Panc1 (cell line): Measurements from ENCODE around the gene HEXD. TPM values are rescaled to one million over a fixed set of nuclear protein-coding genes. Genes with fewer than 3 reads are reported as not detected.

Experiments
- ATAC-seq: fragments of 200-7000 bp; cut with Tn5 transposase; 2 replicates; pipeline ENCODE4 v1.9.1; 2020; ENCODE audit warnings: mild to moderate bottlenecking, moderate library complexity
- BruUV-seq: library from RNA; stranded (reverse); fragments of 400-500 nt; replicated peaks from 2 replicates; lab custom pipeline; 2021; lab: Mats Ljungman, UMichigan
- CTCF ChIA-PET: fragments of 300-600 bp; sonication (Branson Sonifier 250); formaldehyde crosslinking; loops from one replicate; lab custom pipeline; 2022; ENCODE audit warnings: antibody characterized with exemption; lab: Charles Lee
- POLR2A ChIA-PET: fragments of 300-600 bp; sonication (Branson Sonifier 250); formaldehyde crosslinking; loops from one replicate; lab custom pipeline; 2022; ENCODE audit warnings: antibody characterized with exemption; lab: Charles Lee
- DNase-seq: peaks from one replicate; pipeline ENCODE4 v3.0.0-alpha.2; 2010; ENCODE audit warnings: low read depth, low spot score
- H3K27ac ChIP-seq: 2 replicates; pipeline ENCODE4 v1.5.1; 2011; ENCODE audit warnings: mild to moderate bottlenecking, low read length, inconsistent platforms
- H3K27me3 ChIP-seq: fragments of 200-500 bp; sonication (Bioruptor generic); 2 replicates; pipeline ENCODE4 v1.6.0; 2014; ENCODE audit warnings: low read length, inconsistent platforms; ENCODE audit not compliant: control insufficient read depth, insufficient read depth
- H3K36me3 ChIP-seq: fragments of 200-500 bp; sonication (Bioruptor generic); 2 replicates; pipeline ENCODE4 v1.5.1; 2014; ENCODE audit warnings: inconsistent platforms, mild to moderate bottlenecking, low read length, moderate library complexity; ENCODE audit not compliant: control insufficient read depth, insufficient read depth
- H3K4me1 ChIP-seq: 2 replicates; pipeline ENCODE4 v1.5.1; 2011; ENCODE audit warnings: inconsistent platforms, mild to moderate bottlenecking, low read length, moderate library complexity; ENCODE audit not compliant: control insufficient read depth, insufficient read depth
- H3K4me3 ChIP-seq, 2 experiments: 2 replicates each; pipeline ENCODE4 v1.5.1; 2011 to 2012; ENCODE audit warnings: low read depth in 2 of 2, low read length in 2 of 2, mild to moderate bottlenecking in 2 of 2, inconsistent platforms in 1 of 2, moderate library complexity in 1 of 2
- H3K9me3 ChIP-seq: fragments of 200-500 bp; sonication (Bioruptor generic); 2 replicates; pipeline ENCODE4 v1.5.1; 2014; ENCODE audit warnings: low read depth, mild to moderate bottlenecking, inconsistent platforms, low read length, moderate library complexity; ENCODE audit not compliant: control insufficient read depth, insufficient read depth
- POLR2AphosphoS5 ChIP-seq: IDR thresholded peaks from 2 replicates; pipeline ENCODE4 v1.6.1; 2012; ENCODE audit warnings: mild to moderate bottlenecking, low read depth, low read length, moderate library complexity
- REST ChIP-seq, 2 experiments: IDR thresholded peaks; 2 replicates each; pipeline ENCODE4 v1.6.1; 2011 to 2012; ENCODE audit warnings: low read depth in 2 of 2, control low read depth in 1 of 2, low read length in 1 of 2, mild to moderate bottlenecking in 1 of 2, moderate library complexity in 1 of 2; ENCODE audit not compliant: insufficient read depth in 1 of 2
- SIN3A ChIP-seq: IDR thresholded peaks from 2 replicates; pipeline ENCODE4 v1.6.1; 2012; ENCODE audit warnings: low read depth, mild to moderate bottlenecking, low read length, moderate library complexity, borderline replicate concordance; ENCODE audit not compliant: insufficient read depth
- TCF7L2 ChIP-seq: IDR thresholded peaks from 2 replicates; pipeline ENCODE4 v1.6.1; 2011; ENCODE audit warnings: mild to moderate bottlenecking, low read depth, low read length, inconsistent platforms
- in situ Hi-C: cut with HindIII; loops from 2 replicates; pipeline ENCODE4 v1.10.0; 2016; ENCODE audit warnings: low sequenced_read_pairs, low pct_unique_long_range_greater_than_20kb
- intact Hi-C: fragments of 100-400 bp; cut with micrococcal nuclease; formaldehyde crosslinking; loops from one replicate; pipeline ENCODE4 v1.10.0; 2022; ENCODE audit not compliant: unreplicated experiment
- total RNA-seq: library from RNA; stranded (reverse); gene quantifications from one replicate; pipeline ENCODE4 v1.2.1, GENCODE V29; 2021; ENCODE audit not compliant: unreplicated experiment
- TF ChIP-seq, protein P1 (sequence below): fragments of 450-650 bp; IDR thresholded peaks from 2 replicates; pipeline ENCODE4 v1.5.1; 2017; ENCODE audit warnings: mild to moderate bottlenecking

HEXD gene
- total RNA-seq, 1 experiment from 2014 or later, result 25.6 TPM

DNA sequence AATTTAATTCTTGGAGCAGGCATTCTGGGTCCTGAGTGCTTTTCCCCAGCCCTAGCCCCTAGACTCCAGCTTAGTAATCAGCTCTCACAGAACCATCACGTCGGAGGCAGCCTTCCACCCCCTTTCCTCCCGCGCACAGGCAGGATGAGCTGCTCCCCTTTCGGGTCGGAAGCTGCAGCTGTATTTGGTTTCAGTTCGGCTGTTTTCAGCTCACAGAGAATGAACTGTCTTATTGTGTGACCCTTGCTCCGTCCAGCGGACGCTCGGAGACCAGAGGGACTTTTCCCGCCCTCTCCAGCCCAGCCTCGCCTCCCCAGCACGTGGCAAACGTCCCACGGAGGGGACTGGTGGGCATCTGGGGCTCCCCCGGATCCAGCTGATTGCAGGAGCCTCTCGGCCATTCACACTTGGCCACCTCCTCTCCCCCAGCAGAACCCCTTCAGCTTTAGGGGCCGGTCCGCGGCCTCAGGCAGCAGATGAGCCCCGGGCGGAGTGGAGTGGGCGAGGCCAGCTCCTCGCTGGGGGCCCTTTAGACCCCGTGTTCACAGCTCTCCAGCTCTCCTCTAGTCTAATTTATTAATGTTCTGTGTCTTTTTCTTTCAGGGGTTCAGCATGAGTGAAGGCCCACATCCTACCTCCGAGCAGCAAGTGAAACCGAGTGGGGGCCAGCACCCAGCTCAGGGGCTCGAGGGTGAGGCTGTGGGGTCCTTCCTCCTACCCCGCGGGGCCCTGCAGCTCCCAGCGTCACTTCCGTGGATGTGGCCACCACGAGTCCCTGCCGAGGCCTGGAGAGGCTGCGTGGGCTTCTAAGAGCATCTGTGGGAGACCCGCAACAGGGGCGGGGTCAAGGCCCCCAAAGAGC, 47.4 kb upstream of the HEXD start:
- no TSS peak for BruUV-seq
- intact Hi-C loops (no loop called here), in situ Hi-C loops (no loop called here)
- ATAC-seq (no peak), DNase-seq (no peak)
- no peaks in the 10 kb centered on the region for H3K9me3 ChIP-seq
- no peak for TF ChIP-seq POLR2AphosphoS5
- TF ChIP-seq SIN3A, result no peak
- TF ChIP-seq, protein P1, sequence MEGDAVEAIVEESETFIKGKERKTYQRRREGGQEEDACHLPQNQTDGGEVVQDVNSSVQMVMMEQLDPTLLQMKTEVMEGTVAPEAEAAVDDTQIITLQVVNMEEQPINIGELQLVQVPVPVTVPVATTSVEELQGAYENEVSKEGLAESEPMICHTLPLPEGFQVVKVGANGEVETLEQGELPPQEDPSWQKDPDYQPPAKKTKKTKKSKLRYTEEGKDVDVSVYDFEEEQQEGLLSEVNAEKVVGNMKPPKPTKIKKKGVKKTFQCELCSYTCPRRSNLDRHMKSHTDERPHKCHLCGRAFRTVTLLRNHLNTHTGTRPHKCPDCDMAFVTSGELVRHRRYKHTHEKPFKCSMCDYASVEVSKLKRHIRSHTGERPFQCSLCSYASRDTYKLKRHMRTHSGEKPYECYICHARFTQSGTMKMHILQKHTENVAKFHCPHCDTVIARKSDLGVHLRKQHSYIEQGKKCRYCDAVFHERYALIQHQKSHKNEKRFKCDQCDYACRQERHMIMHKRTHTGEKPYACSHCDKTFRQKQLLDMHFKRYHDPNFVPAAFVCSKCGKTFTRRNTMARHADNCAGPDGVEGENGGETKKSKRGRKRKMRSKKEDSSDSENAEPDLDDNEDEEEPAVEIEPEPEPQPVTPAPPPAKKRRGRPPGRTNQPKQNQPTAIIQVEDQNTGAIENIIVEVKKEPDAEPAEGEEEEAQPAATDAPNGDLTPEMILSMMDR, result no peak
- no peak for TF ChIP-seq REST (IDR thresholded peaks at IDR 0.05; ENCODE audit: insufficient read depth in 1 of 2, low read depth in 2 of 2, low read length in 1 of 2)
- no peak for TF ChIP-seq TCF7L2
- no peak overlapping the region for H3K27ac ChIP-seq
- POLR2A ChIA-PET, result no interaction called here
- H3K4me3 ChIP-seq, result peak overlapping the region in 1 of 2 experiments; percentile 13; a peak in 1 of 4 replicates
- H3K36me3 ChIP-seq, result no peaks in the 10 kb centered on the region
- H3K27me3 ChIP-seq, result no peaks in the 10 kb centered on the region
- CTCF ChIA-PET, result interaction anchor here (0.6 kb wide), 2 partner anchors 40 to 53 kb away, joined by 4 to 5 read pairs; no protein-coding TSS in a partner anchor
- H3K4me1 ChIP-seq, result no peaks in the 10 kb centered on the region

DNA sequence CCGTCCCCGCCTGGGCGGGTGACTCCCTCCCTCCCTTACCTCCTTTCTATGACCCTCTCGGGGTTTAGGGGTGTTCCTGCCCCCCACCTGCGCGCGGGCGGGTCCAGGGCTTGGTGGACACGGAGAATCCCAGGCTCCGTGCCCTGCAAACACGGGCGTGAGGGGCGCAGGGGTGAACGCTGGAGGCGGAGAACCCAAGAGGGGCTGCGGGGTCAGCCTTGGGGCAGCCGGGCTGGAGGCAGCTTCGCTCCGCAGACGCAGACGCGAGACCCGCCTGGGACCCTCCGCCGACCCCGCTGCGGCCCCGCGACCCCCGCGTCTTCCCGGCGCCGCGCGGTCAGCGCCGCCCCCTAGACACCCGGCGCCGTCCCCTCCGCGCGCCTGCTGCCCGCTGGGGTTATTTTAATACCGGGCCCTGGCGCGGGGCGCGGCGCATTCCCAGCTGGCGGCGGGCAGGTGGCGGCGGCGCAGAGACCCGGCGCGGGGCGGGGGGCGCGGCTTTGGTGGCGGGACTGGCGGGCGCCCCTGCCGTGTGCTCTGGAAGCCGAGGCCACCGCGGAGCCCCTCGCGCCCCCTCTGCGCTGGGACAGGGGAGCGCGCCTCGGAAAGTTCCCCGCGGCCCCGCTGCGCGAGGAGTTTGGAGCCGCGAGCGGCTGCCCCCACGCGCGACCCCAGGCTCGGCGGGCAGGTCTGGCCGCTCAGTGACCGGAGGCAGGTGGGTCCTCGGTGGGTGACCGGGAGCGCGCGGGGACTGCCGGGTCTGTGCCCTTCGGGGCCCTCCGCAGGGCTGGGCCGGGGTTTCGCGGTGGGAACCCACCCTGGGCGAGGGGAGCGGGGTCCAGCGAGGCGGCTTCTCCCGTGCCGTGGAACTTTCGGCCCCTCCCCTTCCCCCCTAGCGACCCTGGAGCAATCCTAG, 46.6 kb upstream of the HEXD start, which contains the start of gene UTS2R:
Gene UTS2R, plus strand, starts transcription at position 433 of the 916 bp plus-strand sequence. CDS start 2,560 bp downstream, outside the sequence.
- ATAC-seq, result no peak
- POLR2A ChIA-PET, result interaction anchor here (1.1 kb wide), 1 partner anchor 10 kb away, joined by 6 read pairs; no protein-coding TSS in a partner anchor
- Histone ChIP-seq H3K36me3 (no peaks in the 10 kb centered on the region), H3K4me3 (no peak within 1 kb of the TSS), H3K9me3 (no peaks in the 10 kb centered on the region), H3K4me1 (no peaks in the 10 kb centered on the region), H3K27me3 (no peaks in the 10 kb centered on the region), H3K27ac (no peak within 1 kb of the TSS)
- DNase-seq, result no peak
- BruUV-seq, result no TSS peak
- TF ChIP-seq SIN3A (no peak), POLR2AphosphoS5 (no peak), REST (IDR thresholded peaks at IDR 0.05; ENCODE audit: insufficient read depth in 1 of 2, low read depth in 2 of 2, low read length in 1 of 2) (no peak), TCF7L2 (no peak)
- TF ChIP-seq, protein P1, result no peak
- intact Hi-C loops, result no loop called here
- CTCF ChIA-PET, result interaction anchor here (0.6 kb wide), 1 partner anchor 40 kb away, joined by 5 read pairs; no protein-coding TSS in a partner anchor
- in situ Hi-C loops, result no loop called here
